ENCODE data around the gene AIF1. TPM values are rescaled to one million over a fixed set of nuclear protein-coding genes. Genes with fewer than 3 reads are reported as not detected.

The AIF1 gene
- total and polyA plus RNA-seq, 2 experiments from 2014 or later = 13.3 to 33.7 TPM

- DNase-seq (ENCODE audit: low spot score) = no peak
- Mint-ChIP-seq H3K4me3 (no peak overlapping the region), H3K27ac (no peak overlapping the region), H3K9me3 (peaks cover 3% of the 10 kb centered on the region; the same call in 2 of the 3 replicates), H3K27me3 (ENCODE audit: insufficient read depth, low read depth, poor library complexity) (peaks cover 40% of the 10 kb centered on the region), H3K36me3 (ENCODE audit: low read depth) (no peaks in the 10 kb centered on the region; the same call in 2 of the 3 replicates), H3K4me1 (peaks cover 27% of the 10 kb centered on the region)
- Histone ChIP-seq H3K4me3 (no peak overlapping the region), H3K36me3 (ENCODE audit: insufficient read depth) (no peaks in the 10 kb centered on the region), H2AFZ (no peak overlapping the region), H3K4me1 (ENCODE audit: insufficient read depth) (peaks cover 4% of the 10 kb centered on the region; the same call in 1 of the 2 replicates), H3K27ac (ENCODE audit: low read depth) (no peak overlapping the region), H3K79me2 (replicated peaks; ENCODE audit: insufficient read depth) (no peaks in the 10 kb centered on the region), H3K27me3 (ENCODE audit: insufficient read depth) (peaks cover 18% of the 10 kb centered on the region), H3K9me2 (ENCODE audit: insufficient read depth) (no peaks in the 10 kb centered on the region), H4K20me1 (replicated peaks; ENCODE audit: insufficient read depth) (no peaks in the 10 kb centered on the region), H3K4me2 (no peak overlapping the region), H3F3A (replicated peaks; ENCODE audit: low read depth) (no peaks in the 10 kb centered on the region)
- TF ChIP-seq ZNF462 (CRISPR knock-in tag; IDR thresholded peaks at IDR 0.05) (no peak), REST (IDR thresholded peaks at IDR 0.05; ENCODE audit: unreplicated experiment) (no peak), STAT1 (IDR thresholded peaks at IDR 0.05; ENCODE audit: unreplicated experiment) (no peak), EZH2 (IDR thresholded peaks at IDR 0.05; ENCODE audit: low read depth, unreplicated experiment) (no peak), CTCF (conservative IDR thresholded peaks at IDR 0.05; ENCODE audit: low read depth in 2 of 2) (no peak), ZNF114 (CRISPR knock-in tag; IDR thresholded peaks at IDR 0.05) (no peak), ZNF331 (CRISPR knock-in tag; IDR thresholded peaks at IDR 0.05; ENCODE audit: low read depth) (no peak), NANOG (IDR thresholded peaks at IDR 0.05; ENCODE audit: borderline replicate concordance) (no peak), JUNB (IDR thresholded peaks at IDR 0.05; ENCODE audit: unreplicated experiment) (no peak), ETS1 (IDR thresholded peaks at IDR 0.05) (no peak), EZH2phosphoT487 (IDR thresholded peaks at IDR 0.05; ENCODE audit: unreplicated experiment) (no peak)
- no peak for ATAC-seq
Measured at GRCh38 chr6:31576897-31577578, 38.0 kb upstream of the AIF1 start.
